ENCODE data around the gene ADGB. TPM values are rescaled to one million over a fixed set of nuclear protein-coding genes. Genes with fewer than 3 reads are reported as not detected.

The ADGB gene
- total RNA-seq, 6 experiments from 2014 or later = 0.06 TPM; not detected in 5

GRCh38 chr6:146635165-146635564, 36.4 kb downstream of the ADGB start:
- Histone ChIP-seq H3K27ac (no peak overlapping the region), H3K9me3 (no peaks in the 10 kb centered on the region), H3K4me3 (no peak overlapping the region), H3K27me3 (no peaks in the 10 kb centered on the region), H3K36me3 (no peaks in the 10 kb centered on the region), H3K4me1 (no peaks in the 10 kb centered on the region)
- intact Hi-C loops (cut with DNase I) = no loop called here
- ATAC-seq (no peak), DNase-seq (no peak)
- no peak for TF ChIP-seq POLR2A (IDR thresholded peaks at IDR 0.05)
- TF ChIP-seq CTCF (IDR thresholded peaks at IDR 0.05) = no peak

- no peak overlapping the region for H3K27ac ChIP-seq
- intact Hi-C loops (cut with DNase I) = no loop called here
- no peaks in the 10 kb centered on the region for H3K27me3 ChIP-seq
- no peaks in the 10 kb centered on the region for H3K4me1 ChIP-seq
- DNase-seq (no peak), ATAC-seq (no peak)
- no peaks in the 10 kb centered on the region for H3K9me3 ChIP-seq
- 61% methylated on average over 2 of the region's 2 CpGs for WGBS (ENCODE audit: insufficient coverage, low coverage, low lambda C conversion rate, missing lambda C conversion rate)
- H3K4me3 ChIP-seq = no peak overlapping the region
- TF ChIP-seq POLR2A (IDR thresholded peaks at IDR 0.05) (no peak), CTCF (IDR thresholded peaks at IDR 0.05) (no peak)
- no peaks in the 10 kb centered on the region for H3K36me3 ChIP-seq
Measured at GRCh38 chr6:146636481-146636880, 37.7 kb downstream of the ADGB start.

DNA sequence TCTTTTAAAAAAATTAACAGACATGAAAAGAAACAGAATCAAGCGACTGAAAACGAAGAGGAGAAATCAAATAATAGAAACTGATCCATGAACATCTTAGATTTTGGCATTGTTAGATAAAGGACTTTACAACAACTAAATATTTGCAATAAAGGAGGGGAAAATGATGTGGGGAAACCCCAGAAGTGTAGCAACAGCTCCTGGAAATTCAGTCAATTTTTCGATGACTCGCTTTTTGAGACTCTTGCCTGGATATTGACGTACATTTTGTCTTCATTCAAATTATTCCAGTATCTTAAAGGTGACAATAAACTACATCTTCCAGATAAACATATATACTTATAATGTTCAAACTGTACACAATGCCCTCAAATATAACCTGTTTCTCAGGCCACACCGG, 44.1 kb downstream of the ADGB start:
- TF ChIP-seq CTCF (IDR thresholded peaks at IDR 0.05) = no peak
- TF ChIP-seq POLR2A (IDR thresholded peaks at IDR 0.05) = no peak
- no peak overlapping the region for H3K27ac ChIP-seq
- no peaks in the 10 kb centered on the region for H3K27me3 ChIP-seq
- no peaks in the 10 kb centered on the region for H3K36me3 ChIP-seq
- no peak overlapping the region for H3K4me3 ChIP-seq
- WGBS (ENCODE audit: insufficient coverage, low coverage, low lambda C conversion rate, missing lambda C conversion rate) = 67% methylated on average over 6 of the region's 6 CpGs
- intact Hi-C loops (cut with DNase I) = no loop called here
- DNase-seq = no peak
- no peaks in the 10 kb centered on the region for H3K9me3 ChIP-seq
- H3K4me1 ChIP-seq = no peaks in the 10 kb centered on the region
- no peak for ATAC-seq

- H3K4me3 ChIP-seq = no peak overlapping the region
- intact Hi-C loops (cut with DNase I) = no loop called here
- no peaks in the 10 kb centered on the region for H3K36me3 ChIP-seq
- H3K4me1 ChIP-seq = no peaks in the 10 kb centered on the region
- WGBS (ENCODE audit: insufficient coverage, low coverage, low lambda C conversion rate, missing lambda C conversion rate) = 73% methylated on average over 6 of the region's 8 CpGs
- ATAC-seq (no peak), DNase-seq (no peak)
- no peak overlapping the region for H3K27ac ChIP-seq
- no peaks in the 10 kb centered on the region for H3K9me3 ChIP-seq
- TF ChIP-seq CTCF (IDR thresholded peaks at IDR 0.05) = no peak
- TF ChIP-seq POLR2A (IDR thresholded peaks at IDR 0.05) = no peak
- H3K27me3 ChIP-seq = no peaks in the 10 kb centered on the region
Measured at GRCh38 chr6:146650799-146651481, 52.2 kb downstream of the ADGB start.

DNA sequence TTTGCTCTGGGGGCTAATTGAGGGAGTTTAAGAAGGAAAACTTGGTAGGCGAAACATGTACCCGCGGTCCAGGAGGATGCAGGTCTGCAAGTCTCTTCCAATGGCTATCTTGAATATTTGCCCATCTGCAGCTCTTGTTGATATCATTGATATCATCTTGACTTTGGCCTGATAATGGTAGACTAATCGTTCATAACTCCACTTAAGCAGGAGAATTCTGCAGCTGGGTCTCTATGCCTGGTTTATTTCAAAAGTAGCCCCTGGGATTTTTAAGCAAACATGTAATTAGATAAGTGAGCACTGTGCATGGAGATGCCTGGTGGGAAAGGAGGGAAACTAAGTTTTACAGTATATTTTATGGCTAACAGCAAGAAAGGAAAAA, 52.7 kb downstream of the ADGB start:
- Histone ChIP-seq H3K4me1 (no peaks in the 10 kb centered on the region), H3K4me3 (no peak overlapping the region), H3K36me3 (no peaks in the 10 kb centered on the region), H3K27me3 (no peaks in the 10 kb centered on the region), H3K9me3 (no peaks in the 10 kb centered on the region), H3K27ac (no peak overlapping the region)
- no peak for ATAC-seq
- no peak for DNase-seq
- TF ChIP-seq POLR2A (IDR thresholded peaks at IDR 0.05) = no peak
- no peak for TF ChIP-seq CTCF (IDR thresholded peaks at IDR 0.05)
- intact Hi-C loops (cut with DNase I) = no loop called here
- WGBS (ENCODE audit: insufficient coverage, low coverage, low lambda C conversion rate, missing lambda C conversion rate) = 75% methylated on average over 4 of the region's 4 CpGs

Data from right lobe of liver (tissue), 6 donors.